ENCODE measurements around the gene RNGTT. TPM values are rescaled to one million over a fixed set of nuclear protein-coding genes. Genes with fewer than 3 reads are reported as not detected.
"Not testable (repeated sequence)": the region's sequence is repeated elsewhere in the genome, so short reads cannot be mapped to it uniquely, and the experiment has no call there.

The RNGTT gene
- total RNA-seq, 1 donor from 2014 or later: 11.4 TPM

- intact Hi-C loops (cut with DNase I): no loop called here
- TF ChIP-seq, protein P1, sequence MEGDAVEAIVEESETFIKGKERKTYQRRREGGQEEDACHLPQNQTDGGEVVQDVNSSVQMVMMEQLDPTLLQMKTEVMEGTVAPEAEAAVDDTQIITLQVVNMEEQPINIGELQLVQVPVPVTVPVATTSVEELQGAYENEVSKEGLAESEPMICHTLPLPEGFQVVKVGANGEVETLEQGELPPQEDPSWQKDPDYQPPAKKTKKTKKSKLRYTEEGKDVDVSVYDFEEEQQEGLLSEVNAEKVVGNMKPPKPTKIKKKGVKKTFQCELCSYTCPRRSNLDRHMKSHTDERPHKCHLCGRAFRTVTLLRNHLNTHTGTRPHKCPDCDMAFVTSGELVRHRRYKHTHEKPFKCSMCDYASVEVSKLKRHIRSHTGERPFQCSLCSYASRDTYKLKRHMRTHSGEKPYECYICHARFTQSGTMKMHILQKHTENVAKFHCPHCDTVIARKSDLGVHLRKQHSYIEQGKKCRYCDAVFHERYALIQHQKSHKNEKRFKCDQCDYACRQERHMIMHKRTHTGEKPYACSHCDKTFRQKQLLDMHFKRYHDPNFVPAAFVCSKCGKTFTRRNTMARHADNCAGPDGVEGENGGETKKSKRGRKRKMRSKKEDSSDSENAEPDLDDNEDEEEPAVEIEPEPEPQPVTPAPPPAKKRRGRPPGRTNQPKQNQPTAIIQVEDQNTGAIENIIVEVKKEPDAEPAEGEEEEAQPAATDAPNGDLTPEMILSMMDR (IDR thresholded peaks at IDR 0.05): no peak
- no peak overlapping the region for H3K4me3 ChIP-seq
- no peak for ATAC-seq
- no peaks in the 10 kb centered on the region for H3K4me1 ChIP-seq
- peaks cover 15% of the 10 kb centered on the region for H3K9me3 ChIP-seq
- no peaks in the 10 kb centered on the region for H3K27me3 ChIP-seq (ENCODE audit: low read depth)
- no peaks in the 10 kb centered on the region for H3K36me3 ChIP-seq
- no peak overlapping the region for H3K27ac ChIP-seq
- no peak for DNase-seq
Measured at GRCh38 chr6:88952065-88952704, 11.2 kb downstream of the RNGTT start.

- intact Hi-C loops (cut with DNase I): no loop called here
- Histone ChIP-seq H3K27ac (no peak overlapping the region), H3K36me3 (no peaks in the 10 kb centered on the region), H3K9me3 (no peaks in the 10 kb centered on the region), H3K4me3 (no peak overlapping the region), H3K4me1 (no peaks in the 10 kb centered on the region), H3K27me3 (ENCODE audit: low read depth) (no peaks in the 10 kb centered on the region)
- ATAC-seq (no peak), DNase-seq (no peak)
- TF ChIP-seq, protein P1 (IDR thresholded peaks at IDR 0.05): no peak
Measured at GRCh38 chr6:88945415-88946008, 17.9 kb downstream of the RNGTT start.

DNA sequence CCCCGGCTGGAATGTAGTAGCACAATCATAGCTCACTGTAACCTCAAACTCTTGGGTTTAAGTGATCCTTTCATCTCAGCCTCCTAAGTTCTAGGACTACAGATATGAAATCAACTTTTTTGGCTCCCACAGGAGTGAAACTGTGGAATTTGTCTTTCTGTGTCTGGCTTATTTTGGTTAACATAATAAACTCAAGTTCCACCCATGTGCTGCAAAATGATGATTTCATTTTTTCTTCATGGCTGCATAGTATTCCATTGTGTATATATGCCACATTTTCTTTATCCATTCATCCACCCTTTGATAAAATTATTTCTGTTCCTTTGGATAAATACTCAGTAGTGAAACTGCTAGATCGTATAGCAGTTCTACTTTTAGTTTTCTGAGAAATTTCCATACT is 29.9 kb downstream of the RNGTT start:
- Histone ChIP-seq H3K4me1 (no peaks in the 10 kb centered on the region), H3K27ac (no peak overlapping the region), H3K4me3 (no peak overlapping the region), H3K27me3 (ENCODE audit: low read depth) (no peaks in the 10 kb centered on the region), H3K9me3 (peaks cover 19% of the 10 kb centered on the region), H3K36me3 (peaks cover 21% of the 10 kb centered on the region)
- DNase-seq: no peak
- intact Hi-C loops (cut with DNase I): no loop called here
- TF ChIP-seq, protein P1 (IDR thresholded peaks at IDR 0.05): no peak
- ATAC-seq: no peak

DNA sequence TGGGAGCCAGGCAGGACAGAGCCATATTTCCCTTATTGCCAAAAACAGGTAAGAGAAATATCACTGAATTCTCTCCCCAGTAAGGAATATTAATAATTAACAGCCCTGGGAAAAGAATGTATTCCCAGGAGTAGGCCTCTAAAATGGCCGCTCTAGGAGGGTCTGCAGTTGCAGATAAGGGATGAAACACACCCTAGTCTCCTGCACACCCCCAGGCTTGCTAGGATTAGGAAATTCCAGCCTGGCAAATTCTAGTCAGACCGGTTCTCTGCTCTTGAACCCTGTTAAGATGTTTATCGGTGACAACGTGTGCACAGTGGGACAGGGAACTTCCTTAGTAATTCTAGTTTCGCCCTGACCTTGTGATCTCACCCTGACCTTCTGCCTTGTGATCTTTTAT is 31.4 kb downstream of the RNGTT start:
- ATAC-seq; intact Hi-C loops (cut with DNase I); DNase-seq; H3K27ac ChIP-seq; H3K4me1 ChIP-seq; H3K27me3 ChIP-seq (ENCODE audit: low read depth); H3K4me3 ChIP-seq: not testable (repeated sequence)
- Histone ChIP-seq H3K9me3 (peaks cover 19% of the 10 kb centered on the region), H3K36me3 (peaks cover 31% of the 10 kb centered on the region)

- Histone ChIP-seq H3K27me3 (ENCODE audit: low read depth) (no peaks in the 10 kb centered on the region), H3K36me3 (peaks cover 10% of the 10 kb centered on the region)
- intact Hi-C loops (cut with DNase I): no loop called here
Measured at GRCh38 chr6:88922775-88923548, 40.5 kb downstream of the RNGTT start.

More at GRCh38 chr6:88922775-88923548, 40.5 kb downstream of the RNGTT start:
- DNase-seq (no peak), ATAC-seq (peak; percentile 59 to 75)
- TF ChIP-seq, protein P1 (IDR thresholded peaks at IDR 0.05): no peak
- Histone ChIP-seq H3K4me3 (no peak overlapping the region), H3K4me1 (no peaks in the 10 kb centered on the region), H3K27ac (no peak overlapping the region), H3K9me3 (no peaks in the 10 kb centered on the region)
